SK-N-MC (cell line): ENCODE measurements around the gene REEP5.

Experiments
- EZH2 ChIP-seq: fragments of 200-600 bp; sonication (generic); IDR thresholded peaks from one replicate; pipeline ENCODE4 v1.6.1; 2017; ENCODE audit warnings: antibody characterized with exemption
- FOXP2 ChIP-seq: optimal IDR thresholded peaks from 2 replicates; pipeline ENCODE3; 2011; ENCODE audit warnings: mild to moderate bottlenecking, moderate library complexity; ENCODE audit not compliant: insufficient read depth; ENCODE audit errors: extremely low read length, control extremely low read depth
- POLR2AphosphoS5 ChIP-seq: IDR thresholded peaks from 2 replicates; pipeline ENCODE4 v1.6.1; 2012; ENCODE audit warnings: mild to moderate bottlenecking, low read depth, low read length, borderline replicate concordance

- TF ChIP-seq EZH2 (no peak), POLR2AphosphoS5 (no peak), FOXP2 (no peak)
Observed at GRCh38 chr5:112929336-112930081, 7.5 kb upstream of the REEP5 start.
